Mesodermal cell (in vitro differentiated cells): ENCODE measurements around the gene ECE2.
"Not testable (repeated sequence)": the region's sequence is repeated elsewhere in the genome, so short reads cannot be mapped to it uniquely, and the experiment has no call there.

Experiments used
- H3K27ac ChIP-seq: 2 replicates; pipeline ENCODE4 v1.7.0; 2013; ENCODE audit warnings: mild to moderate bottlenecking, low read depth, low read length, moderate library complexity; ENCODE audit not compliant: severe bottlenecking
- H3K36me3 ChIP-seq: 2 replicates; pipeline ENCODE4 v1.7.1; 2013; ENCODE audit warnings: mild to moderate bottlenecking, low read length, moderate library complexity; ENCODE audit not compliant: control insufficient read depth, insufficient read depth
- H3K4me1 ChIP-seq: one replicate; pipeline ENCODE4 v1.7.1; 2013; ENCODE audit warnings: mild to moderate bottlenecking, low read length; ENCODE audit not compliant: insufficient read depth, control insufficient read depth, poor library complexity, severe bottlenecking
- H3K4me3 ChIP-seq: 2 replicates; pipeline ENCODE4 v1.7.0; 2013; ENCODE audit warnings: low read length, control low read depth, mild to moderate bottlenecking; ENCODE audit not compliant: insufficient read depth, poor library complexity, severe bottlenecking; ENCODE audit errors: extremely low read depth
- H3K9me3 ChIP-seq: 2 replicates; pipeline ENCODE4 v1.7.1; 2013; ENCODE audit warnings: mild to moderate bottlenecking, low read length, moderate library complexity; ENCODE audit not compliant: control insufficient read depth
- WGBS, 2 experiments: methylation state at CpG; one replicate each; pipeline ENCODE4 v1.1.5; 2013; ENCODE audit warnings: missing lambda C conversion rate in 2 of 2; ENCODE audit not compliant: insufficient coverage in 2 of 2; 5-methylcytosine and 5-hydroxymethylcytosine counted together

ECE2 gene

DNA sequence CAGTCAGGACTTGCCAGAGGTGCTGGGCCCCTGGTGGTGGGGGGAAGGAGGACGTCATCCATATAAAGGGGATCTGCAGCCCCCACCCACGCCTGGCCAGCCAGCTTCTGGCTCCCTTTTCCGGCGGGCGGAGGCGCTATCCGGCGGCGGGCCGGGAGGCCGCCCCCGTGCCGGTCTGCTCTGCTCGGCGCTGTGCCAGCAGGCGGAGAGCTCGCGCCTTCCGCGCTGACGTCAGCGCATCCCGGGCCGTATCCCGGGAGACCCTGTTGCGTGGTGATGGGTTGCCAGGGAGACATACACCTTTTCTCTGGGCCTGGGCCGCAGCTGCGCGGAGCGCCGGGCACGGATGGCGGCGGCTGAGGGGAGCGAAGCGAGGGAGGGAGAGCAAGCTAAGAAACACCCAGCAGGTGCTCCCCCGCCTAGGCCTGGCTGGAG, 62.7 kb downstream of the ECE2 start:
- 22 to 41% methylated on average over 20 to 23 of the region's 37 CpGs for WGBS, 2 experiments
- Histone ChIP-seq H3K36me3 (peaks cover 37% of the 10 kb centered on the region), H3K27ac (no peak overlapping the region), H3K9me3 (no peaks in the 10 kb centered on the region), H3K4me3 (no peak overlapping the region), H3K4me1 (peaks cover 50% of the 10 kb centered on the region)

GRCh38 chr3:184339001-184339400, 63.2 kb downstream of the ECE2 start:
- 64 to 81% methylated on average over 6 to 8 of the region's 8 CpGs for WGBS, 2 experiments
- peaks cover 48% of the 10 kb centered on the region for H3K4me1 ChIP-seq
- H3K4me3 ChIP-seq, result no peak overlapping the region
- peaks cover 35% of the 10 kb centered on the region for H3K36me3 ChIP-seq
- H3K9me3 ChIP-seq, result no peaks in the 10 kb centered on the region
- H3K27ac ChIP-seq, result no peak overlapping the region

DNA sequence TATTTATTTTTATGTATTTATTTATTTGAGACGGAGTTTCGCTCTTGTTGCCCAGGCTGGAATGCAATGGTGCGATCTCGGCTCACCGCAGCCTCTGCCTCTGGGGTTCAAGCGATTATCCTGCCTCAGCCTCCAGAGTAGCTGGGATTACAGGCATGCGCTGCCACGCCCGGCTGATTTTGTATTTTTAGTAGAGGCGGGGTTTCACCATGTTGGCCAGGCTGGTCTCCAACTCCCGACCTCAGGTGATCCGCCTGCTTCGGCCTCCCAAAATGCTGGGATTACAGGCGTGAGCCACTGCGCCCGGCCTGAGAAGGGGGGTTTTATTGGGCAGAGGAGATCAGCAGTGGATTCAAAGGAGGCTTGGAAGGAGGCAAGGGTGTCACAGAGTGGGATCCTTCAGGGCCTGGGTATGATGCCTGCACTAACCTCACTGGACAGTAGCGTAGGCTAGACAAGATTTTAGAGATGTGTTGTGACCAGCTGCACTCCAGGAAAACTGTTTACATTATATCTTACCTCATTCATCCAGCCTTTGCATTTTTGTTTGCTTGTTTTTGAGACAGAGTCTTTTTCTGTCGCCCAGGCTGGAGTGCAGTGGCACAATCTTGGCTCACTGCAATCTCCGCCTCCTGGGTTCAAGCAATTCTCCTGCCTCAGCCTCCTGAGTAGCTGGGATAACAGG, 63.8 kb downstream of the ECE2 start:
- Histone ChIP-seq H3K36me3 (peaks cover 29% of the 10 kb centered on the region), H3K4me1 (peaks cover 42% of the 10 kb centered on the region)
- 92 to 96% methylated on average over 15 to 18 of the region's 19 CpGs for WGBS, 2 experiments
- H3K4me3 ChIP-seq, H3K9me3 ChIP-seq, H3K27ac ChIP-seq: not testable (repeated sequence)

- H3K27ac ChIP-seq, result no peak overlapping the region
- 94 to 95% methylated on average over 7 of the region's 7 CpGs for WGBS, 2 experiments
- H3K4me3 ChIP-seq, result no peak overlapping the region
- no peaks in the 10 kb centered on the region for H3K9me3 ChIP-seq
- peaks cover 44% of the 10 kb centered on the region for H3K4me1 ChIP-seq
- peaks cover 24% of the 10 kb centered on the region for H3K36me3 ChIP-seq
Measured at GRCh38 chr3:184341925-184342324, 66.1 kb downstream of the ECE2 start.
